ENCODE data around the gene NRL.

The NRL gene

GRCh38 chr14:24143511-24143910, 28.8 kb upstream of the NRL start:
- no peak for DNase-seq

GRCh38 chr14:24141097-24141880, 26.5 kb upstream of the NRL start, which contains the start of gene EMC9:
Gene EMC9, minus strand, starts transcription at chr14:24141591. Its CDS starts 287 bp downstream, at chr14:24141304.
- peak; percentile 99 for DNase-seq

- DNase-seq, result no peak
These were observed 24.7 kb upstream of the NRL start for GRCh38 chr14:24139272-24139934.

- no peak for DNase-seq
These were observed 23.9 kb upstream of the NRL start for GRCh38 chr14:24138396-24139271.

GRCh38 chr14:24137529-24138395, 23.0 kb upstream of the NRL start:
- DNase-seq, result no peak

GRCh38 chr14:24136684-24137528, 22.2 kb upstream of the NRL start:
- no peak for DNase-seq

GRCh38 chr14:24135834-24136683, 21.3 kb upstream of the NRL start, which contains the start of gene PSME1:
Gene PSME1, plus strand, starts transcription at chr14:24136194. Its CDS starts 69 bp downstream, at chr14:24136263.
- peak; percentile 90 for DNase-seq

- no peak for DNase-seq
These were observed 20.8 kb upstream of the NRL start for GRCh38 chr14:24135584-24135833.

GRCh38 chr14:24133735-24134134, 19.0 kb upstream of the NRL start:
- DNase-seq, result peak; percentile 56

- DNase-seq, result no peak
These were observed 18.2 kb upstream of the NRL start for GRCh38 chr14:24132976-24133375.

- no peak for DNase-seq
These were observed 17.4 kb upstream of the NRL start for GRCh38 chr14:24132061-24132685.

GRCh38 chr14:24131549-24131966, 16.8 kb upstream of the NRL start:
- DNase-seq, result no peak

- DNase-seq, result no peak
These were observed 16.2 kb upstream of the NRL start for GRCh38 chr14:24130717-24131548.

GRCh38 chr14:24130380-24130716, 15.6 kb upstream of the NRL start, which contains the start of gene FITM1:
Gene FITM1, plus strand, starts transcription at chr14:24130659. Its CDS starts 905 bp downstream, at chr14:24131564.
- DNase-seq, result no peak

- no peak for DNase-seq
These were observed 14.8 kb upstream of the NRL start for GRCh38 chr14:24129410-24129998.

- no peak for DNase-seq
These were observed 12.9 kb upstream of the NRL start for GRCh38 chr14:24127673-24128072.

- DNase-seq, result no peak
These were observed 12.2 kb upstream of the NRL start for GRCh38 chr14:24126939-24127338.

Data from hematopoietic multipotent progenitor cell treated with erythropoietin and hydrocortisone succinate and interleukin-3 and kit ligand, for 8 days (in vitro differentiated cells).